ENCODE results near the gene TSPAN14. TPM values are rescaled to one million over a fixed set of nuclear protein-coding genes. Genes with fewer than 3 reads are reported as not detected.

The TSPAN14 gene
- total RNA-seq, 4 donors from 2014 or later: 123 to 163 (median 150) TPM

DNA sequence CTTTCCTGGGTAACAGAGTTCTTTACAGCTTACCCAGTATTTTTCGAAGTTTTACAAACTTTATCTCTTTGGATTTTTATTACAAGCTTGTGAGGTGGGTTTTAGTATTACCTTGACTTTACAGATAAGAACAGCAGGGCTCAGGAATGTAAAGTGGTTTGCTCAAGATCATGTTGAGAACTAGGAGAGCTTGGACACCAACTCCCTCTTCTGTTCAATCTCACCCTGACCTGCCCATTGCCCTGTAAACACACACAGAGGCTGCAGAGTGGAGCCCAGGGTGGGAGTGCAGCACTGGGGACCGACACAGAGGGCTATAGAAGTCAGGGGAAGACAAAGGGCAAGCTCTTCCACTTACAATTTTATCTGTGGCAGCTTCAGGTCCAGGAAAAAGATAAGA lies 4.6 kb upstream of the TSPAN14 start:
- TF ChIP-seq POLR2A (IDR thresholded peaks at IDR 0.05): no peak
- TF ChIP-seq, protein P1, sequence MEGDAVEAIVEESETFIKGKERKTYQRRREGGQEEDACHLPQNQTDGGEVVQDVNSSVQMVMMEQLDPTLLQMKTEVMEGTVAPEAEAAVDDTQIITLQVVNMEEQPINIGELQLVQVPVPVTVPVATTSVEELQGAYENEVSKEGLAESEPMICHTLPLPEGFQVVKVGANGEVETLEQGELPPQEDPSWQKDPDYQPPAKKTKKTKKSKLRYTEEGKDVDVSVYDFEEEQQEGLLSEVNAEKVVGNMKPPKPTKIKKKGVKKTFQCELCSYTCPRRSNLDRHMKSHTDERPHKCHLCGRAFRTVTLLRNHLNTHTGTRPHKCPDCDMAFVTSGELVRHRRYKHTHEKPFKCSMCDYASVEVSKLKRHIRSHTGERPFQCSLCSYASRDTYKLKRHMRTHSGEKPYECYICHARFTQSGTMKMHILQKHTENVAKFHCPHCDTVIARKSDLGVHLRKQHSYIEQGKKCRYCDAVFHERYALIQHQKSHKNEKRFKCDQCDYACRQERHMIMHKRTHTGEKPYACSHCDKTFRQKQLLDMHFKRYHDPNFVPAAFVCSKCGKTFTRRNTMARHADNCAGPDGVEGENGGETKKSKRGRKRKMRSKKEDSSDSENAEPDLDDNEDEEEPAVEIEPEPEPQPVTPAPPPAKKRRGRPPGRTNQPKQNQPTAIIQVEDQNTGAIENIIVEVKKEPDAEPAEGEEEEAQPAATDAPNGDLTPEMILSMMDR (IDR thresholded peaks at IDR 0.05): no peak
- TF ChIP-seq EP300 (IDR thresholded peaks at IDR 0.05): no peak
- H3K27ac ChIP-seq: peak overlapping the region in 1 of 4 donors; percentile 2
- H3K9me3 ChIP-seq: peaks cover 0 to 4% (median 0%) of the 10 kb centered on the region in 4 donors
- H3K4me3 ChIP-seq: no peak overlapping the region
- H3K27me3 ChIP-seq: no peaks in the 10 kb centered on the region
- DNase-seq (ENCODE audit: low spot score in 2 of 2): no peak
- 70 to 75% methylated on average over 2 of the region's 2 CpGs for WGBS, 2 donors
- H3K4me1 ChIP-seq: peaks cover 0 to 50% (median 10%) of the 10 kb centered on the region in 4 donors
- no peaks in the 10 kb centered on the region for H3K36me3 ChIP-seq

DNA sequence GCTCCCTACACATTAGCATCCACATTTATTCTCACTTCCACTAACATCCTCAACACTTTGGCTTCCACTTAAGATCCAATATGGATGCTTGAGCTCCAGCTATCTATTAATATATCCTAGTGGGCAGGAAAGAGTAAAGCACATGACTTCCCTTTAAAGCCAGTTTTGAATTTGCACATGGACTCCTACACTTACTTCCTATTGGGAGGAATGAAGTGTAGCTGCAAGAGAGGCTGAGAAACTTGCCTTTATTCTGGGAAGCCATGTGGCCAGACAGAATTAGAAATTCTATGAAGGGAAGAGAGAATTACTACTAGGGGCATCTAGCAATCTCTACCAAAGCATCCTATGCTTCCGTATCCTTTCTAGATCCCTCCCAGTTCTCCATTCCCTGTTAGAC lies 3.0 kb upstream of the TSPAN14 start:
- Histone ChIP-seq H3K27ac (peak overlapping the region in 2 of 4 donors; percentile 91 to 98), H3K27me3 (no peaks in the 10 kb centered on the region), H3K9me3 (peaks cover 0 to 4% (median 0%) of the 10 kb centered on the region in 4 donors), H3K4me1 (peaks cover 0 to 45% (median 14%) of the 10 kb centered on the region in 4 donors), H3K36me3 (no peaks in the 10 kb centered on the region), H3K4me3 (no peak overlapping the region)
- DNase-seq (ENCODE audit: low spot score in 2 of 2): no peak
- 94 to 100% methylated on average over 1 of the region's 1 CpG for WGBS, 2 donors
- TF ChIP-seq POLR2A (IDR thresholded peaks at IDR 0.05) (no peak), EP300 (IDR thresholded peaks at IDR 0.05) (no peak)
- TF ChIP-seq, protein P1 (IDR thresholded peaks at IDR 0.05): no peak

DNA sequence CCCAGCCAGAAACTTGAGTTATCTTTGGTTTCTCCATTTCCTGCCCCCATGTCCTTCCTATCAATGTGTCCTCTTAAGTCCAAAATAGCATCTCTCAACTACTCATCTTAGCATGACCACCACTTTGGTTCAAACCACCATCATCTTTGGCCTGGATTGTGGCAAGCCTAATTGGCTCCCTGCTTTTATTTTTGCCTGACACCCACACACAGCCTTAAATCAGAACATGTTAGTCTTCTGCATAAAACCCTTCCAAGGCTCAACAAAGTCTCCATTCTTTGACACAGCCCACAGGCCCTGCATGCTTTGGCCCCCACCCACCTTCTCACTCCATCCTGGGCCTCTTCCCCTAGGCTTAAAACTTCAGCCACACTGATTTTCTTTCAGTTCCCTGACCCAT lies 2.0 kb upstream of the TSPAN14 start:
- TF ChIP-seq POLR2A (IDR thresholded peaks at IDR 0.05) (no peak), EP300 (IDR thresholded peaks at IDR 0.05) (peak in 1 of 2 donors; percentile 73)
- TF ChIP-seq, protein P1 (IDR thresholded peaks at IDR 0.05): no peak
- Histone ChIP-seq H3K27me3 (no peaks in the 10 kb centered on the region), H3K4me3 (peak overlapping the region in 1 of 4 donors; percentile 57), H3K4me1 (peaks cover 0 to 53% (median 22%) of the 10 kb centered on the region in 4 donors), H3K36me3 (no peaks in the 10 kb centered on the region), H3K9me3 (peaks cover 0 to 4% (median 0%) of the 10 kb centered on the region in 4 donors), H3K27ac (peak overlapping the region; percentile 8 to 98 (median 54))
- DNase-seq (ENCODE audit: low spot score in 2 of 2): no peak

GRCh38 chr10:80452640-80453039 lies 1.5 kb upstream of the TSPAN14 start:
- peak overlapping the region in 1 of 4 donors; percentile 57 for H3K4me3 ChIP-seq
- no peaks in the 10 kb centered on the region for H3K27me3 ChIP-seq
- H3K4me1 ChIP-seq: peaks cover 0 to 53% (median 26%) of the 10 kb centered on the region in 4 donors
- TF ChIP-seq, protein P1 (IDR thresholded peaks at IDR 0.05): no peak
- no peak for TF ChIP-seq EP300 (IDR thresholded peaks at IDR 0.05)
- TF ChIP-seq POLR2A (IDR thresholded peaks at IDR 0.05): no peak
- H3K9me3 ChIP-seq: peaks cover 0 to 4% (median 0%) of the 10 kb centered on the region in 4 donors
- H3K36me3 ChIP-seq: no peaks in the 10 kb centered on the region
- peak overlapping the region; percentile 8 to 98 (median 86) for H3K27ac ChIP-seq
- WGBS, 2 donors: 43 to 77% methylated on average over 4 of the region's 4 CpGs
- no peak for DNase-seq (ENCODE audit: low spot score in 2 of 2)

DNA sequence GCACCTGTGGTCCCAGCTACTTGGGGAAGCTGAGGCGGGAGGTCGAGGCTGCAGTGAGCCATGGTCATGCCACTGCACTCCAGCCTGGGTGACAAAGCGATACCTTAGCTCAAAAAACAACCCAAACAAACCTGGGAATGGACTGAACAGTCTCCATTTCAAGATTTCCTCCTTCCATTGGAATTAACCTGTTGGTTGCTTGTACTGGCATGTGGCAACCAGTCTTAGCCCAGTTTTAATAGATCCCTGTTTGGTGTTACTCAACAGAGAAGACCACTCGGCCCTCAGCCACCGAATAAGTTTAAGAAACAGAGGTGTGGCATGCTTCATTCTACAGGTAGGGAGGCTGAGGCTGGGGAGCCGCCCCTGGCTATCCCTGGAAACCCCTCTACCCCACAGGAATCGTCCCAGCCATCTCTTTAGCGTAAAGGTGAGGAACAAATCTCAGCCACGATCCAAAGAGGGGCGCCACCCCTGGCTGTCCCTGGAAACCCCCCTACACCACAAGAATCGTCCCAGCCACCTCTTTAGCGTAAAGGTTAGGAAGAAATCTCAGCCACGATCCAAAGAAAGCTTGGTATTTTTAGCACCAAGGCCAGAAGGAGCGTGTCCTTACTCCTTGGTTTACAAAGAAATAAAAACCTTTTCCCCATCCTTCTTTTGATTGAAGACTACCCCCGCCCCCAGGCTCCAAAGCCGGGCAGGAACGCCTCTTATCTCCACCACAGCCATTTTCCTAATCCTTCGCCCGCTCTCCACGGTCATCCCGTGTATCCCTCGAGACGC lies 861 bp upstream of the TSPAN14 start:
- WGBS, 2 donors: 32 to 33% methylated on average over 23 of the region's 23 CpGs
- TF ChIP-seq, protein P1 (IDR thresholded peaks at IDR 0.05): peak in 1 of 5 experiments; percentile 17
- TF ChIP-seq POLR2A (IDR thresholded peaks at IDR 0.05) (no peak), EP300 (IDR thresholded peaks at IDR 0.05) (no peak)
- peak overlapping the region; percentile 81 to 98 (median 88) for H3K27ac ChIP-seq
- H3K36me3 ChIP-seq: no peaks in the 10 kb centered on the region
- DNase-seq (ENCODE audit: low spot score in 2 of 2): no peak
- H3K4me1 ChIP-seq: peaks cover 0 to 56% (median 32%) of the 10 kb centered on the region in 4 donors
- peak overlapping the region; percentile 33 to 57 (median 42) for H3K4me3 ChIP-seq
- no peaks in the 10 kb centered on the region for H3K27me3 ChIP-seq
- peaks cover 0 to 4% (median 0%) of the 10 kb centered on the region in 4 donors for H3K9me3 ChIP-seq
